ENCODE data around the gene LYL1.

The LYL1 gene

DNA sequence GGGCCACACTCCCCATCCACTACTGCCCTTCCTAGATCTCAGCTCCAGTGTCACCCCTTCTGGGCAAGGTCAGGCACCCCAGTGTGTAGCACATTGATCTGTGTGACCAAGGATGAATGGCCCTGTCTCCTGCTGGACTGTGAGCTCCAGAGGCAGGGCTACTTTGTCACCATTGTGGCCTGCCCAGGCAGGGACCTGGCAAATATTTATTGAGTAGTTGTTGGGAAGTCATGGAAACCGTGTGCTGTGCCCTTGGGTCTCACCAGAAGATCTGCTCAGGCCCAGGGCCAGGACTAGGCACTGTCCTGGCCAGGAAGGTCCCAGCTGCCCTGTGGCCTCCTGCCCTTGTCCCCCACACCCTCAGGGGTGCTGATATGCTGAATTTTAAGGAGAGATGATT lies 25.9 kb upstream of the LYL1 start:
- DNase-seq, result no peak

DNA sequence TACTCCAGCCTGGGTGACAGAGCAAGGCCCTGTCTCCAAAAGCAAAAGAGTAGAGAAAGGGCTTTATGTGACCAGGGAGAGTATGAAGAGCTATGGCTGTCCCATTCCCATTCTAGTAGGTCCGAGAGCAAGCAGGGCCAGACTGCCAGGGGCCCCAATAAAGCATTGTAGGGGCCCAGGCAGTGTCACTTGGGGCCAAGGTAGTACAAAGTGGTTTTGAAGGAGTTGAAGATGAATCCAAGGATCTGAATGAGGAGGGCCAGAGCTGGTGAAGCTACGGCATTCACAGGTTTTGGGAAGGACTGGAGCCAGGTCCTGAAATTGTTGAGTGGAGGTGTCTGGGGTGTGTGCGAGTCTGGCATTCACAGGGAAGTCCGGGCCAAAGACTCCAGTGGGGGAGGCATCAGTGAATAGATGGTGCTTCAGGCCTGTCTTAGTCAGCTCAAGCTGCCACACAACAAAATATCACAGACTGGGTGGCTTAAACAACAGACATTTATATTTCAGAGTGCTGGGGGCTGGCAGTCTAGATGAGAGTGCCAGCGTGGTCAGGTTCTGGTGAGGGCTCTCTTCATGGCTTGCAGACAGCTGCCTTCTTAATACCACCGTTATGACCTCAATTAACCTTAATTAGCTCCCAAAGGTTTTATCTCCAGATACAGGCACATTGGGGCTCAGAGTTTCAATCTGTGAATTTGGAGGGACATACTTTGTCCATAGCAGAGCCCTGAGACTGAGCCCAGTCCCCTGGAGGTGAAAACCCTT lies 25.3 kb upstream of the LYL1 start:
- no peak for DNase-seq

DNA sequence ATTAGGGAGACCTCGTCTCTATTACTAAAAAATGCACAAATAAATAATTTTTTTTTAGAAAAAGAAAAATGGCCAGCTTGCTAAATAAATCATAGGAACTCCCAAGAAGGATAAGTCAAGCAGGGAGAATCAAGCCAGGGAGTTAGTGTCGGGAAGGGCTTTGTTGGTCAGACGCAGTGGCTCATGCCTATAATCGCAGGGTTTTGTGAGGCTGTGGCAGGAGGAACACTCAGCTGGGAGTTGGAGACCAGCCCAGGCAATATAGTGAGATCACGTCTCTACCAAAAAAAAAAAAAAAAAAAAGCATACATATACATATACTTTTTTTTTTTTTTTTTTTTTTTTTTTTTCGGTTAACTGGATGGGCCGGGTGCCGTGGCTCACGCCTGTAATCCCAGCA lies 24.4 kb upstream of the LYL1 start:
- no peak for DNase-seq

DNA sequence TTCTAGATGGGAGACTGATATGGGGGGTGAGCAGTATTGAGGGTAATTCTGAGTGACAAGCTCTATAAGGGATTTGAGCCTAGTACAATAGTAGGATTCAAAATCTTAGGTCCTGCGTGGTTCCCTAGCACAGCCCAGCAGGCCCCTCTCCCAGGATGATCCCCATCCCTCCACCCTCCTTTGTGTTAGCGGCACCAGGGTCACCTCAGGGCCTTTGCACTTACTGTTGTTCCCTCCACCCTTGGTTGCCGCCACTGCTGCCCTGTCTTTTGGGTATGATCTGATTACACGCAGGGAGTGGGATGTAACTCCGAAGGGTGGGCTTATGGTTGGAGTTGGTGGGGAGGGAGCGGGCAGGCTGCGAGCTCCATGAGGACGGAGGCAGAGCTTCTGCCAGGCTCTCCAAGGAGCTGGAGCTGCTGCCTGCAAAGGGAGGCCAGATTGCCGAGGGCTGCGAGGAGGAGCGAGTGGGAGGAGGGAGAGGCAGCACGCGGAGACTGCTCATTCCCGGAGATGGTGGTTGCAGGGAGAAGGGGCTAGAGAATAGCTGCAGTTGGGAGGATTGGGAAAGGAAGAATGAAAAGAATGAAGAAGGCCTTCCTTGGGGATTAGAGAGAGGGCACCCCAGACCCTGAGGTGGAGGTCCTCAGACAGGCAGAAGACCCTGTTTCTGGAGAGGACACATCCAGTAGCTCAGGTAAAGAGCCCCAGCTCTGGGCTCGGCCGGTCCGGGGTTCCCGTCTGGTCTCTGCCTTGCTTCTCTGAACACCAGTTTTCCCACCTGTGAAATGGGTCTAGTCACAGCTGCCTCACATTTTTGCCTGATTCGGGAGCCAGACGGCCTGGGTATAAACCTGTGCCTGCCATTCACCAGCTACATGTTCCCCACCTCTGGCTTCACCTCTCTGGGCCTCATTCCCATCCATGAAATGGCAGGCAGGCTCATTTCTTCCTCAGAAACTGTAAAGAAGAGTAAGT lies 20.6 kb upstream of the LYL1 start:
- no peak for DNase-seq

DNA sequence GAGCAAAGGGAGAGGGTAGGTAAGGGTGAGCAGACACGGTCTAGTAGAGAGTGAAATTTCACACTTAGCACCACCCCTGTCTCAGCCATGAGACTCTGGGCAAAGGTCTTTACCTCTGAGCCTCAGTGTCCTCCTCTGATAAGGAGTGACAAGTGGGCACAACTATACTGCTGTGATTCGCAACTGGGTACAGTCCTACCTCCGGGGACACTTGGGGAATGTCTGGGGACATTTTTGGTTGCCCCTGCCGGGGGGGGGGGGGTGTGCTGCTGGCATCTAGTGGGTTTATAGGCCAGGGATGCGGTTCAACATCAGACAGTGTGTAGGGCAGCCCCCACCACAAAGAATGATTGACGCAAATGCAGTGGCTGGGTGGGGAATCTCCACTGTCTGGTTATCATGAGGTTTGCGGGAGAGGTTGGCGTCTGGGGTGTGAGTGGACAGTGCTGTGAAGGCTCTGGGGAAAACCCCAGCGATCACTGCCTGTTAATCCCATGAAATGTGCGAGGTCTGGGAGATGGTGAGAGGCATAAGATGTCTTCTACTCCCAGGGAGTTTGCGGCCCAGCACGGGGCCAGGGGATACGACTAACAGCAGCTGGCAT lies 19.7 kb upstream of the LYL1 start:
- no peak for DNase-seq

DNA sequence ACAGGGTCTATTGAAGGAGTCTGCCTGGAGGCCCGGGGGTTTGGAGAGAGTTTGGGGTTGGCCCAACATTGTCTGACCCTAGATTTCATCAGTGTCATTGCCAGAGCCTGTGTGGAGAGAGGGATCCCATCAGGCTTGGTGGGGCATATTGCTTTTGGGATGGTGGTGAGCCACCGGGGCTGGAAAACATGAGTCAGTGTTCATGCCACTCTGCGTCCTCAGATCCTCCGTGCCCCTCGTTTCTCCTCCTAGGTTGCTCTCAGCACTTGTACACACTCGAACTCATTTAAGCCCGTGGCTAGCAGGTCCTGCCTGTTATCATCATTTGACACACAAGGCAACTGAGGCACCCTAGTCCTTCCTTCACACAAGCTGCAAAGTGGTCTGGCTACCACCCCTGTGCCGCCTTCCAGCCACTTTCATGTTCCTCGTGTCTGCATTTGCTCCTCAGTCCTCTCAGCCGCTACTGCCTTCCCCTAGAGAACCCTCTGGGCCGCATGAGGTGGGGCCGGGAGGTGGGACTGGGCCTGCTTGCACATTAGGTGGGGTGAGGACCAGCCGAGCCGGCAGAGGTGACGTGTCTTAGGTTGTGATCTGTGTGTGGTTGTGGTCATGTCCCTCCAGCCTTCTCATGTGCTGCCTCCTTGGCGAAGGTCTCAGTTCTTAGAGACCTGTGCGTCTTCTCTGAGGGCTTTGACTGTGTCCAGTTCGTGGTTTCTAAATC lies 19.1 kb upstream of the LYL1 start:
- DNase-seq, result no peak

DNA sequence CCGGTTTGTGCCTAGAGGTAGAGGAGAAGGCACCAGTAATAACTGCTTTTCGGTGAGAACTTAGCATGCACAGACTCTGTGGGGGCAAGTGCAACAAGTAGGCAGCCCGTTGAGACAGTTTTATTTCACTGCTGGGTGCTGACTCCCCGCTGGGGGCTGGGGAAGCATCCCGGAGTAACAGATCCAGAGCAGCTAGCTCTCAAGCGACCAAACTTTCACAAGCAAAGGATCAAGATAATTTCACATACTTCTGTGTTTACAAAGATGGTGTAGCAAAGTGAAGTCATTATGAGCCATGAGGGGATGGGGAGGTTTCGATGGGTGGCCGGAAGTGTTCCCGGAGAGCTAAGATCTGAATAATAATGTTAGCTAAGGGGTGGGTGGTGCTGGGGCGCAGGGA lies 18.2 kb upstream of the LYL1 start:
- no peak for DNase-seq

DNA sequence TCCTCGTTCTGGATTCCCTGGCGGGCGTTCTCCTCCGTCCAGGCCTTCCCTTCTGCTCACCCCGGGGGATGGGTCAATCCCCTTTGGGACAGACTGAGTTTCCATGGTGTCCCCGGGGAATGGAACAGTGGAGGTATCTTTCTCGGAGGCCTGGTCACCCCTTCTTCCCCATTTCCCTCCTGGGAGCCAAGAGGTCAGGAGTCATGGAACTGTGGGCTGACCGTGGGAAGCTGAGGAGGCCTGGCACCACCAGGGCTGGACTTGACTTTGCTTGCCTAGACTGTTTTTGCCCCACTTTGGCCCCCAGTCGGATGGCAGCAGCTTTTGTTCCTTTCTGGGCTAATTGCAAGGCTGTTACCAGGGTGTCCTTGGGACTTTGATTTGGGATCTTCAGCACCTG lies 17.4 kb upstream of the LYL1 start:
- DNase-seq, result no peak

DNA sequence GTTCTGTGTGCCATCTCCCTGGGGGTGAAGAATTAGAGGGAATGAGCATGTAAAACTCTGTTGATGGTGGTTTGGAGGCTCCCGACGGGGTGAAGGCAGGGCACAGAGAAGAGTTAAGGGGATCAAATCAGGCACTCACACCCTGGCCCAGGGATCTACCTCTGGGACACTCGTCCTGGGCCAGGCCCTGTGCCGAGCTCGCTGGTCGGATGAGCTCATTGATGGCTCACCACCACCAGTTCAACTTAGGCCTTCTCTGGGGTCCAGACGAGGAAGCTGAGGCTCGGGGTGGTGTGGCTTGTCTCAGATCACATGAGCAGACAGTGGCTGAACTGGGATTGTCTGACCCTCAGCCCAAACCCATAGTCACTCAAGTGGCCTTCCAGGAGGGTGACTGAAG lies 17.0 kb upstream of the LYL1 start:
- DNase-seq, result peak; percentile 87

DNA sequence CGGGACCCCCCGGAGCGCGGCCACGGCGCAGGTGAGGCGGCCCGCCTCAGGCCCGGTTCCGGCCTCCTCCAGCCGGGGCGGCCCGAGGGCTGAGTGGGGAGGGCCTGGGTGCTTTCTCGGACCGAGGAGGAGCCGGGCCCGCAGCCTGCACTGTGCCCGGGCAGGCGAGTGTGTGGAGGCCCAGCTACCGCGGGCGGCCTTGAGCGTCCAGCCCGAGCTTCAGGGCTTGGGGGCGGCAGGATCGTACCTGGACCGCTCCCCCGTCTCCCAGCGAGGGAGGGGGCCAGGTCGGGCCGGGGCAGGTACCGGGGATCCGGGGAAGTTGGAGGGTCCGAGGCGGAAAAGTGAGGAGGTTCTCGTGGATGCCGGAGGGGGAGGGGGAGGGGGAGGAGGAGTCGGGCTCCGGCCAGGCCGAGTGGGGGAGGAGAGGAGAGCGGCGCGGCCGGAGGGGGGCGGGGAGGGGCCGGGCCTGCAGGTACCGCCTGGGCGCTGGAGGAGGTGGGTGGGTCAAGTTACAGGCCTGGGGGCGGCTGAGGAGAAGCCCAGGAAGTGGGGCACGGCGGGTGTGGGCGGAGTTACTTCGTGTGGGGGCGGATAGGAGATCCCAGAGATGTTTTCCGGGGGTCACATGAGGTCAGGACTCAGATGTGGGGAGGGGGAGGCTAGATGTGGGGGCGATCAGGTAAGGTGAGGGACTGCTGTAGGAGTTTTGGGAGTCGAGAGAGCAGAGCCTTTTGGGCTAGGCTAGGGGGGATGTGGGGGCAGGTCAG lies 16.0 kb upstream of the LYL1 start:
- no peak for DNase-seq

DNA sequence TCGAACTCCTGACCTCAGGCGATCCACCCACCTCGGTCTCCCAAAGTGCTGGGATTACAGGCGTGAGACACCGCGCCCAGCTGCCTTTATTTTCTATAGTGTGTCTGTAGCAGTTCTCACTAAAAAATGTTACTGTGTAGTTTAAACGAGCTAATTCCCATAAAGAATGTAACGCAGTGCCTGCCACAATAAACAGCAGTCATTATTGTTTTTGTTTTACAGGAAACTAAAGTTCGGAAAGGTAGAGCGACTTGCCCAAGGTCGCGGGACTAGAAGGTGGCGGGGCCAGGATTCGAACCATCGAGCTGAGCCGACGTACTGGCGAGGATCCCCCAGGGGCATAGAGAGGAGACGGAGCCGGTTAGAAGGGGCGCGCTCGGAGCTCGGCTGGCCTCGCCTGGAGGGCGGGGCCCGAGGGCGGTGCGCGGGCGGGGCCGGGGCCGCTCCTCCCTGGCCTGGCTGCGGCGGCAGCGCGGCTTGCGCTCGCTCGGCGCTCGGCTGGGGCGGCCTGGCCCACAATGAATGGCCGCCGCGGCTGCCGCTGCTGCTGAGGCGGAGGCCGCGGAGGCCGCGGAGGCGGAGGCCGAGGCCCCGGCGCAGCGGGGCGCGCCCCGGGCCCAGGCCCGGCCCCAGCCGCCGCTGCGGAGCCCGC lies 15.2 kb upstream of the LYL1 start, which contains the start of gene NACC1:
TSS of gene NACC1 (plus strand) at position 493 of the 652 bp plus-strand sequence. CDS start 16,944 bp downstream, outside the sequence.
- peak; percentile 93 for DNase-seq

DNA sequence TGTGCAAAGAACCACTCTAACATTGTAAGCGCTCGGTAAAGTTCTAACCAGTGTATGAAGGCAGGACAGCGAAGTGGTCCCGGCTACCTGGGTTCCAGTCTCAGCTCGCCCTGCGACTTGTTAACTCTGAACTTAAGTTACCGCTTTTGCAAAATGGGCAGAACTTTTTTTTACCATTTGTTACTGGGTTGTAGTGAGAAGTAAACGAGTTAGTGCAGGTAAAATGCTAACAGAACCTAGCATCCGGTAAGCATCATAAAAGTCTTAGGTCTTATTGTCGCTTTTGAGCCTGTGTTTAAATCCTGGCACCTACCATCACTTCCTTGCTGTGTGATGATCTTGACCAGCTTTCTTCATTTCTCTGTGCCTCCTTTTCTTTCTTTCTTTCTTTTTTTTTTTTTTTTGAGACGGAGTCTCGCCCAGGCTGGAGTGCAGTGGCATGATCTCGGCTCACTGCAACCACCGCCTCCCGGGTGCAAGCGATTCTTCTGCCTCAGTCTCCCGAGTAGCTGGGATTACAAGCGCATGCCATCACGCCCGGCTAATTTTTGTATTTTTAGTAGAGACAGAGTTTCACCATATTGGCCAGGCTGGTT lies 14.6 kb upstream of the LYL1 start:
- DNase-seq, result no peak

DNA sequence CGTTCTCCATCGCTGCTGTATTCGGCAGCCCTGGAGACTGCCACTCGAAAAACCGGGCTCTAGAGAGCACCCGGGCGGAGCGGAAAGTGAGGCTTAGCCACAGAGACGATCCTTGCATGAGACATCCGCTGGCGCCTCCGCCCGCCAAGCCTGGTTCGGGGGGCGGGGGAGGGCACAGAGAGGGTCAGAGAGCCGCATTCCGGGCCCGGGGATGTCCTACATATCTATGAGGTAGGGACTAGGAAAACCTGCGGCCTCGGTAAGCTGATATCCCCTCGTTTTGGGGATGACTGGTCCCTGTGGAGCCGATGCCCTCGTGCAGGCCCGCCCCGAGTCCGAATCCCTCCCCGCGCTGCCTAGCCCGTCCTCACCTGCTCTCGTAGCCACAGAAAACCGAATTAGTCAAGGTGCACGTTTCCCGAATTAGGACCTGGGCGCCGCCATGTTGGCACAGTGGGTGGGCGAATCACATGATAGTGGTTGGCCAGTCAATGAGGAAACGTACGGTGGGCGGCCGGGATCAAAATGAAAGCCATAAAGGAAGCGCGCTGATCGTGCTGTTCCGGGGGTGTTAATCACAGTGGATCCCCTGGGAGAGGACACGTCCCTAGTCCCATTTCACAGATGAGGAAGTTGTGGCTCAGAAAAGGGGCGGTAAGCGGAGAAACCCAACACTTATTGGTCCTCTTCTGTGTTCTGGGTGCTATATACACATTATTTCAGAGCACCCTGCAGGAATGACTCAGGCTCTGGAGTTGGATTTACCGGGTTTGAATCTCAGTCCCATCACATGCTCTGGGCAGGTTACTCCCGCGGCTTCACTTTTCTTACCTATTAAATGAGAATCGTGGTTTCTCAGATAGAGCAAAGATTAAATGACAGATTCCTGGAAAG lies 13.9 kb upstream of the LYL1 start, which contains the start of gene TRMT1:
TSS of gene TRMT1 (minus strand) at position 459 of the 894 bp plus-strand sequence. CDS start at position 118, 341 bp downstream.
- peak; percentile 96 for DNase-seq

DNA sequence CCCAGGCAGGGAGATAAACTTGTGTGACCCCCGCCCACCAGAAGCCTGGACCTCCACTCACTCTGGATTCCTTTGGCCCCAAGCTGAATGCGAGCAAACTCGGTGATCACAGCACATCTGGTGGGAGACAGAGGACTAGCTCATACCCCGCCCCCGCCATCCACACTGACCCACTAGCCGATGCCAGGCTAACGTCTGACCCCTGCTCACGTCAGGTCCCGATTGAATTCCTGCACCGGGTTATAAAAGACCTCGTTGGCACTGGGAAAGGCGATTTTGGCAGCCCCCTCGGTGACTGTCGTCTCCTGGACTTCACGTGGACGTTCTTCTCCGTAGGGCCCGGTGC lies 13.3 kb upstream of the LYL1 start:
- no peak for DNase-seq

DNA sequence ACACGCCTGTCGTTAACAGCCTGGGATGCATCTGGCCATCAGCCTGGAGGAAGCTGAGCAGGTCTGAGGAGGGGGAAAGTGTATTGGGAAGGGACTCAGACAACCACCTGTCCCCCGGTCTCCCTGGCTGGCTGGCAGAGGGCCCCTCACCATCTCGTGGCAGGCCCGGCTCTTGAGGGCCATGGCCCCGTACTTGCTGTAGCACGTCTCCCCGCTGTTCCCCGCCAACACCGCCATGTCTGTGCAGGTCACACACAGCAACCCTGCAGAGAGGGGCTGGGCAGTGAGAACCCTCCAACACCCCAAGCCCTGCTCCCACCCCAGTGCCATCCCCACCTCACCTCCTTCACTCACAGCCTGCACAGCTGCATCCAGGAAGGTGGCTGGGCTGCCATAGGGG lies 9.9 kb upstream of the LYL1 start:
- DNase-seq, result no peak

DNA sequence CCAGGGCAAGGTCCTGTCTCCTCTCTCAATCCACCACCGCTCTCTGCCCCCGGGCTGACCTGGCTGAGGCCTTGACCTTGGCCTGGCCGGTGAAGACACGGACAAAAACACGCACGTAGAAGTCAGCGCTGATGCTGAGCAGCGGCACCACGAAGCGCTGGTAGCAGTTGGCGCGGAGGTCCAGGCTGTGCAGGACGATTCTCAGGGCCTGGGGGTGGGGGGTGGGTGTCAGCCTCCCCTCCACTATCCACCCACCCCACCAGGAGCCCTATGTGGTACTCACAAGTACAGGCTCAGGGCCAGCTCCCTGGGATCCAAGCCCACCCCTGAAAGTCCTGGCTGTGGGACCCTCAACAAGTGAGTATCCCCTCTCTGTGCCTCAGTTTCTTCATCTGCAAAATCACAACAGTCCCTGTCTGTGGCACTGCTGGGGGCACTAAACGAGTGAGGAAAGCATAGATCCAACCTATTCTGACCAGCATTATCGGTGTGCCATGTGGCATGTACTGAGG lies 7.5 kb upstream of the LYL1 start:
- DNase-seq, result no peak

DNA sequence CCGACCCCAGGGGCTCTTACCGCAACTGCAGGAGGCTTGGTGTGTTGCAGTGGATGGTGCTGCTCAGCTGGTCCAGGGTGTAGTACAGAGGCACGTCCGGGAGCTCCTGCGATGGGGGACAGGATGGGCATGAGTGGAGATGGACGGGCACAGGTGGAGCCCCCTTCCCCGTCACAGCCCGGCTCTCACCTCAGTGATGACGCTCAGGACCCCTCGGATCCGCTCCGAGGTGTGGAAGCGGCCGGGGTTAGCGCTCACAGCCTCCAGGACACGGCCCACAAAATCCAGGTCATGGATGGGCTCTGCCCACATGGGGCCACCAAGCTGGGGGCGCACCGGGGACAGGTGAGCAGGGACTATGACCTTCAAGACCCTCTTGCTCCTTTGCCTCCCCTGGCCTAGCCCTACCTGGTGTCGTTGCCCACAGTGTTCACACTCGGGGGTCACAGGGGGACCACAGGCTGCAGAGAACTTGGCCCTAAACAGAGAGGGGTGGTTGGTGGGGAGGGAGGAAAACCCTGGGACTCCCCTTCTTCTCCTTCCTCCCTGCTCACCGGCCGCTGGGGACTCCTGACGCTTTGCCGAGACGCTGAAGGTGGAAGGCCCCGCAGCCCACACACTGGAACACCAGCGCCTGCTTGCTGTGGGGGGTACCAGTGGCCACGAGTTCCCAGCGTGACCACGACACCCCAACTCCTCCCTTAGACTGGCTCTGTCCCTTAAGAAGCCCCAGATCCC lies 6.9 kb upstream of the LYL1 start:
- DNase-seq, result no peak

DNA sequence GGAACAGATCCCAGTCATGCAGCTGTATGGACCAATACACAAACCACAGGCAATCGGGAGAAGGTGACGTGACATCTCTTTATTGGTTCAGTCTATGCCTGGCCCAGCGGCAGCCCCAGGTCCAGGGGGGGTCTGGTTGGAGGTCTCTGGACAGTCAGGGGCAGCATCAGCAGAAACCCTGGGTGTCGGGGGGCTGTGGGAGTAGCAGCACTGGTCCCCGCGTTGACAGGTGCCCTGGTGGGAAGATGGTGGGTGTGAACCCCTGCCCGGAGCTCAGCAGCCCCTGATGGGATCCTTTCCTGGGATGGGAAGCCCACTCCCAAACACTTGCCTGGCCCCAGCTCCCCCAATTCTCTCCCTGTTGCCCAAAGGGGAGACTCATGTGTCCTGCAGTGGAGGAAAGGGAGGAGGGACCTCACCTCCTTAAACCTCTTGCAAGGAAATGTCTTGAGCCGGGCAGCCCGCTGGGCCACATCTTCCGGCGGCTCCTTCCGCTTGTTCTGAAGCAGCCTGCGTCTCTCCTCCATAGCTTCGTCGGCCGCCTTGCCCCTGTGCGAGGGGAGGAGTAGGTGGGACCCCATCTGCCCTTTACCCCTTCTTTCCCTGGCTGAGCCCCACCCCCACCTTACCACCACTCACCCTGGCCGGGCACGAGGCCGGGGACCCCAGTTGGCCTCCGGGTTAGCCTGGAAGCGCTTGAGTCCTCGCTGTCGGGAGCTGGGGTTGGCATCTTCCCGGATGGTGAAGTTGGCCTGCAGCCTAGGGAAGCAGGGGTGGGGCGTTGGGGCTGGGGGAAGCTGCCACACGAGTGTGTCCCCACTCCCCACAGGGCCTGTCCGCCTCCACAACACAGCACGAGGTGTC lies 2.4 kb upstream of the LYL1 start:
- DNase-seq, result no peak
